SU-DHL-6 (cell line): ENCODE data around the gene ELK4.

Experiments
- CTCF ChIP-seq: fragments of 200-600 bp; sonication (generic); IDR thresholded peaks from one replicate; pipeline ENCODE4 v1.5.1; 2017; ENCODE audit warnings: antibody characterized with exemption, mild to moderate bottlenecking, low read length, moderate library complexity; ENCODE audit not compliant: insufficient read depth, poor library complexity, severe bottlenecking
- EZH2phosphoT487 ChIP-seq: fragments of 200-600 bp; sonication (generic), shearing (Covaris generic); conservative IDR thresholded peaks from 2 replicates; pipeline ENCODE4 v1.6.1; 2018; ENCODE audit warnings: mild to moderate bottlenecking, antibody characterized with exemption, low read length, moderate library complexity, mixed read lengths

GRCh38 chr1:205662791-205663190, 31.0 kb upstream of the ELK4 start:
- no peak for TF ChIP-seq CTCF
- TF ChIP-seq EZH2phosphoT487 = no peak
